GM12878 (cell line): ENCODE measurements around the gene SLC34A3. TPM values are rescaled to one million over a fixed set of nuclear protein-coding genes. Genes with fewer than 3 reads are reported as not detected.

ENCODE experiments used
- ATAC-seq: fragments of 200-7000 bp; cut with Tn5 transposase; 3 replicates; pipeline ENCODE4 v1.9.1; 2020; ENCODE audit warnings: mild to moderate bottlenecking, moderate library complexity
- BruUV-seq: library from RNA; stranded (reverse); fragments of 400-500 nt; replicated peaks from 2 replicates; lab custom pipeline; 2021; lab: Mats Ljungman, UMichigan
- CTCF ChIA-PET: fragments of 300-600 bp; sonication (Branson Sonifier 250); formaldehyde crosslinking; extraction: SDS; loops from one replicate; lab custom pipeline; 2021; ENCODE audit warnings: inconsistent platforms; lab: Yijun Ruan, JAX
- POLR2A ChIA-PET: fragments of 350-600 bp; formaldehyde crosslinking; extraction: SDS; loops from one replicate; lab custom pipeline; 2021; ENCODE audit warnings: inconsistent platforms; lab: Charles Lee
- RAD21 ChIA-PET: fragments of 300-600 bp; sonication (Branson Sonifier 250); formaldehyde crosslinking; loops from one replicate; lab custom pipeline; 2023; ENCODE audit warnings: antibody characterized with exemption; ENCODE audit not compliant: unreplicated experiment; lab: Charles Lee
- SMC1A ChIA-PET: fragments of 300-600 bp; sonication (Branson Sonifier 250); formaldehyde crosslinking; loops from one replicate; lab custom pipeline; 2023; ENCODE audit not compliant: unreplicated experiment, uncharacterized antibody; lab: Charles Lee
- DNase-seq: peaks from one replicate; pipeline ENCODE4 v3.0.0-alpha.2; 2011; ENCODE audit warnings: low read depth, low spot score
- FAIRE-seq: peaks from 3 replicates; lab custom pipeline; 2011; peaks lifted over from hg19 to GRCh38; lab: Jason Lieb, UNC
- H2AFZ ChIP-seq: 2 replicates; pipeline ENCODE4 v1.6.0; 2011; ENCODE audit warnings: low read depth, low read length, control low read depth; ENCODE audit not compliant: control insufficient read depth
- H3K27ac ChIP-seq: 2 replicates; pipeline ENCODE4 v1.5.1; 2011; ENCODE audit warnings: control low read depth; ENCODE audit not compliant: control insufficient read depth, insufficient read depth
- H3K27me3 ChIP-seq, 2 experiments: replicated peaks in 1 of 2; 2 replicates each; pipeline versions ENCODE4 v1.6.0 to v1.6.1; 2011; ENCODE audit warnings: low read length in 1 of 2; ENCODE audit not compliant: control insufficient read depth in 2 of 2, insufficient read depth in 2 of 2
- H3K36me3 ChIP-seq, 2 experiments: 2 replicates each; pipeline ENCODE4 v1.5.1; 2011; ENCODE audit warnings: low read length in 1 of 2; ENCODE audit not compliant: control insufficient read depth in 2 of 2, insufficient read depth in 2 of 2
- H3K4me1 ChIP-seq: 2 replicates; pipeline ENCODE4 v1.6.1; 2011; ENCODE audit warnings: mild to moderate bottlenecking, low read length, moderate library complexity, mixed read lengths; ENCODE audit not compliant: control insufficient read depth, insufficient read depth
- H3K4me2 ChIP-seq: 2 replicates; pipeline ENCODE4 v1.6.0; 2011; ENCODE audit warnings: control low read depth; ENCODE audit not compliant: control insufficient read depth, insufficient read depth
- H3K4me3 ChIP-seq: fragments of 200-600 bp; sonication (generic); 2 replicates; pipeline ENCODE4 v1.5.1; 2016
- H3K79me2 ChIP-seq: 2 replicates; pipeline ENCODE4 v1.6.0; 2011; ENCODE audit warnings: low read length; ENCODE audit not compliant: control insufficient read depth, insufficient read depth
- H3K9ac ChIP-seq: 2 replicates; pipeline ENCODE4 v1.8.0; 2011; ENCODE audit warnings: low read length, control low read depth, mixed read lengths; ENCODE audit not compliant: control insufficient read depth, insufficient read depth
- H3K9me3 ChIP-seq: replicated peaks from 3 replicates; pipeline ENCODE4 v1.5.1; 2011; ENCODE audit warnings: mild to moderate bottlenecking, low read length; ENCODE audit not compliant: control insufficient read depth, insufficient read depth
- H4K20me1 ChIP-seq: 2 replicates; pipeline ENCODE4 v1.6.0; 2011; ENCODE audit not compliant: control insufficient read depth, insufficient read depth
- EED ChIP-seq: sonication (generic); IDR thresholded peaks from 2 replicates; pipeline ENCODE4 v1.6.1; 2016; ENCODE audit warnings: antibody characterized with exemption, low read depth
- EP300 ChIP-seq, 2 experiments: fragments of 150-350 bp in 1 of 2; IDR thresholded peaks; 2 replicates each; pipeline ENCODE4 v1.6.1; 2011 to 2012; ENCODE audit warnings: low read depth in 2 of 2, low read length in 2 of 2, borderline replicate concordance in 1 of 2, improper control_type of control experiment in 1 of 2, inconsistent platforms in 1 of 2; ENCODE audit not compliant: control insufficient read depth in 1 of 2
- EZH2 ChIP-seq: IDR thresholded peaks from 2 replicates; pipeline ENCODE4 v1.6.1; 2012; ENCODE audit warnings: low read depth, mild to moderate bottlenecking, control low read depth, inconsistent platforms, low read length, borderline replicate concordance; ENCODE audit not compliant: control insufficient read depth
- KLF5 ChIP-seq: fragments of 450-650 bp; IDR thresholded peaks from 2 replicates; pipeline ENCODE4 v1.6.1; 2014; ENCODE audit warnings: mild to moderate bottlenecking; ENCODE audit not compliant: partially characterized antibody
- MEF2A ChIP-seq: IDR thresholded peaks from 2 replicates; pipeline ENCODE4 v1.6.1; 2011; ENCODE audit warnings: low read depth, mild to moderate bottlenecking, low read length, moderate library complexity; ENCODE audit not compliant: insufficient read depth
- MYB ChIP-seq: fragments of 150-350 bp; IDR thresholded peaks from 2 replicates; pipeline ENCODE4 v1.6.1; 2014; ENCODE audit warnings: mild to moderate bottlenecking, low read depth, low read length, borderline replicate concordance
- NFYA ChIP-seq: IDR thresholded peaks from 2 replicates; pipeline ENCODE4 v1.6.1; 2011; ENCODE audit warnings: low read depth, mild to moderate bottlenecking, low read length, improper control_type of control experiment, borderline replicate concordance
- POLR2A ChIP-seq: IDR thresholded peaks from 2 replicates; pipeline ENCODE4 v1.6.1; 2011; ENCODE audit warnings: low read depth, mild to moderate bottlenecking, low read length
- RCOR1 ChIP-seq: conservative IDR thresholded peaks from 2 replicates; pipeline ENCODE4 v1.6.1; 2012; ENCODE audit warnings: low read depth, low read length, improper control_type of control experiment
- SIX5 ChIP-seq: IDR thresholded peaks from 2 replicates; pipeline ENCODE4 v1.6.1; 2011; ENCODE audit warnings: mild to moderate bottlenecking, low read depth, low read length, moderate library complexity; ENCODE audit not compliant: severe bottlenecking
- SMAD5 ChIP-seq: IDR thresholded peaks from 2 replicates; pipeline ENCODE4 v1.6.1; 2016; ENCODE audit warnings: antibody characterized with exemption, low read depth
- SMC3 ChIP-seq: IDR thresholded peaks from 2 replicates; pipeline ENCODE4 v1.6.1; 2011; ENCODE audit warnings: low read length, improper control_type of control experiment, borderline replicate concordance
- TARDBP ChIP-seq: IDR thresholded peaks from 2 replicates; pipeline ENCODE4 v1.6.1; 2016; ENCODE audit warnings: borderline replicate concordance
- WGBS: methylation state at CpG from one replicate; pipeline ENCODE4 v1.1.6; 2016; ENCODE audit warnings: low lambda C conversion rate; ENCODE audit not compliant: insufficient replicate concordance, insufficient coverage; ENCODE audit errors: missing lambda C conversion rate; 5-methylcytosine and 5-hydroxymethylcytosine counted together
- in situ Hi-C: fragments of 300-500 bp; cut with MboI; formaldehyde crosslinking; loops from 9 replicates; pipeline ENCODE4 v1.14.3; 2018; ENCODE audit warnings: mixed read lengths
- intact Hi-C: fragments of 100-400 bp; cut with micrococcal nuclease; formaldehyde crosslinking; loops from one replicate; pipeline ENCODE4 v1.14.2; 2022; ENCODE audit not compliant: unreplicated experiment
- polyA plus RNA-seq, 11 experiments: library from polyadenylated mRNA; depleted of rRNA in 4 of 11; unstranded in 6 of 11; stranded (reverse) in 5 of 11; fragments of >200 nt; fragmentation: Nextera tagmentation in 4 of 11; fragmentation: Illumina TruSeq in 1 of 11; extraction: Ambion mirVana in 4 of 11; extraction: Trizol in 1 of 11; gene quantifications; 1 replicate in 1 of 11; 2 replicates in 10 of 11; pipeline versions ENCODE4 v1.2.1 to v1.2.3, GENCODE V29; 2011 to 2016; ENCODE audit warnings: inconsistent platforms in 2 of 11, missing spikeins in 2 of 11, low read depth in 1 of 11
- total RNA-seq, 4 experiments: library from RNA; depleted of rRNA in 3 of 4; stranded (reverse); fragments of >200 nt in 3 of 4; fragmentation: Illumina TruSeq in 1 of 4; extraction: Trizol in 1 of 4; gene quantifications; 2 replicates each; pipeline versions ENCODE4 v1.2.1 to v1.2.3, GENCODE V29; 2013 to 2021
- TF ChIP-seq, protein P1 (sequence below): fragments of 450-650 bp; IDR thresholded peaks from 2 replicates; pipeline ENCODE4 v1.6.1; 2017; ENCODE audit warnings: mild to moderate bottlenecking

The SLC34A3 gene
- total and polyA plus RNA-seq, 10 of the 15 experiments (the other 5 are each of a cell fraction or from before 2014, with no cell fraction given) = not detected

DNA sequence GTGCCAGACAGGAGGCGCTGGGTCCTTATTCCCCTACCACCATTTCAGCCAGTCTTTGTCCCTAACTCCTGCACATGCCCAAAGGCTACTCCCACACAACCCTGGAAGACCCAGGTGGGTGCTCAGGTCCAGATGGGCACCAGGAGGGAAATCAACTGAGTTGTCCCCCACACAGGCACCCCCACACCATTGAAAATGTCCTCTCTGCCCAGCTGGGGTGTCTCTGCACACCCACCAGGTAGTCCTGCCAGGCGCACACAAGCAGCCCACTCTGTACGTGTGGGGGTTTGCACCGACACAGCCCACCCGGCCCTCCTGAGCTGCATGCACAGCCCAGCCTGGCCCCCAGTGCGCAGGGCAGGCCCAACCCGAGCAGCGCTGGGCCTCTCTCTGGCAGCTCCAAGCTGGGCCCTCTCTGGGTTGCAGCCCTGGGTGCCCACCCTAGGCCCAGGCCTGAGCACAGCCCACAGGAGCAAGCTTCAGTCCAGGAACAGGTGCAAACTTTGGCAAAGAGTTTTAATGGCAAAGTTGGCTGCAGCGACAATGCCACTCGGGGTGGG is 10.9 kb upstream of the SLC34A3 start:
- Histone ChIP-seq H3K27me3 (no peaks in the 10 kb centered on the region), H3K79me2 (no peaks in the 10 kb centered on the region), H3K36me3 (peaks cover 0 to 2% of the 10 kb centered on the region in 2 experiments; a peak in 2 of 4 replicates), H3K4me2 (no peak overlapping the region), H3K9me3 (no peaks in the 10 kb centered on the region), H4K20me1 (no peaks in the 10 kb centered on the region), H3K9ac (no peak overlapping the region), H3K27ac (no peak overlapping the region), H2AFZ (no peak overlapping the region), H3K4me3 (no peak overlapping the region), H3K4me1 (peaks cover 12% of the 10 kb centered on the region)
- ChIA-PET RAD21 (interaction anchor here (0.5 kb wide), 1 partner anchor 267 kb away, joined by 3 read pairs; no protein-coding TSS in a partner anchor), CTCF (no interaction called here), SMC1A (interaction anchor here (0.5 to 1.1 kb wide), 2 partner anchors 17 to 101 kb away, joined by 3 read pairs; no protein-coding TSS in a partner anchor), POLR2A (interaction anchor here (0.6 to 1.4 kb wide), 3 partner anchors 19 to 69 kb away, joined by 4 to 5 read pairs (median 5); partner anchors contain the start of gene TPRN)
- no peak for DNase-seq
- WGBS = 94% methylated on average over 10 of the region's 10 CpGs
- BruUV-seq = no TSS peak
- no peak for ATAC-seq
- TF ChIP-seq EZH2 (no peak), POLR2A (peak; percentile 41; the same call in 1 of the 2 replicates)
- intact Hi-C loops (loop anchor here (5.0 to 10.0 kb wide), 2 partner anchors 33 to 175 kb away; partner anchors contain the start of genes ANAPC2, NPDC1 and SSNA1), in situ Hi-C loops (no loop called here)
- FAIRE-seq = no peak

DNA sequence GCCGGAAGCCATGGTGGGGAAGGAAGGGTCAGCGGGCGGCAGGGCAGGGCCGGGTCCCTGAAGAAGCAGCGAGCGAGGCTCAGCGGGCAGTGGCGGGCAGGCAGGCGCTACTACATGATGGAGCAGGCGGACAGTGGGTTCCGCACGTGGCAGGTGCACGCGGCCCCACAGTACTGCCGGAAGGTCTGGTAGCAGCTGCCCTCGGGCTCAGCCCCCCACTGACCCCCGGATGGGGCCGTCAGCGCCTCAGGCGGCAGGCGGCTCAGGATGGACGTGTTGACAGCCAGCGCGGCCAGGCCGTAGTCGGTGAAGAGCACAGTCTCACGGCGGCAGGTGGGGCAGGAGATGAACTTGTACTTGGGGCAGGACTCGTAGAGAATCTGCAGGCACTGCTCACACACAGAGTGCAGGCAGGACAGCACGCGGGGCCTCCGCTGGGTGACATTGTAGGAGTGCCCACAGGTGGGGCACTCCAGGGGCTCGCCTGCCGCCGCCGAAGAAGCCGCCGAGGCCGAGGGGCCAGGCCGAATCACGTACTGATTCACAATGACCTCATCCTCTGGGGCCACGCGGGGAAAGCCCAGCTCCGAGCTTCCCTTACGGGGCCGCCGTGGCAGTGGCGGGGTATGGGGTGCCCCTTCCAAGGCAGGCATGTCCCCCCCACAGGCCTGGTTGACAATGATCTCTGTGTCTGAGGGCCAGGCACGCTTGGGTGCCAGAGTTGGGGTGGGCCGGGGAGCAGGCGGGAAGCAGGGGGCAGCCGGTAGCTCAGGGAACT is 10.2 kb upstream of the SLC34A3 start:
- H3K4me3 ChIP-seq = no peak overlapping the region
- DNase-seq (no peak), FAIRE-seq (no peak), ATAC-seq (no peak)
- peaks cover 0 to 2% of the 10 kb centered on the region in 2 experiments; a peak in 1 of 4 replicates for H3K36me3 ChIP-seq
- H3K9ac ChIP-seq = no peak overlapping the region
- no peak overlapping the region for H3K27ac ChIP-seq
- no peaks in the 10 kb centered on the region for H4K20me1 ChIP-seq
- H3K79me2 ChIP-seq = no peaks in the 10 kb centered on the region
- no peaks in the 10 kb centered on the region for H3K27me3 ChIP-seq
- SMC1A ChIA-PET = interaction anchor here (0.5 to 1.1 kb wide), 2 partner anchors 18 to 102 kb away, joined by 3 read pairs; no protein-coding TSS in a partner anchor
- CTCF ChIA-PET = no interaction called here
- intact Hi-C loops (loop anchor here (5.0 to 10.0 kb wide), 2 partner anchors 33 to 176 kb away; partner anchors contain the start of genes ANAPC2, NPDC1 and SSNA1), in situ Hi-C loops (no loop called here)
- WGBS = 88% methylated on average over 50 of the region's 52 CpGs
- H3K4me1 ChIP-seq = peaks cover 16% of the 10 kb centered on the region
- no peak overlapping the region for H2AFZ ChIP-seq
- H3K9me3 ChIP-seq = no peaks in the 10 kb centered on the region
- BruUV-seq = TSS peak; percentile 77
- H3K4me2 ChIP-seq = no peak overlapping the region
- POLR2A ChIA-PET = interaction anchor here (5.5 kb wide), 1 partner anchor 16 kb away, joined by 68 read pairs; the partner anchor contains the start of genes NDOR1, TMEM203 and TPRN
- RAD21 ChIA-PET = interaction anchor here (0.7 kb wide), 1 partner anchor 170 kb away, joined by 3 read pairs; no protein-coding TSS in a partner anchor
- TF ChIP-seq EED = no peak
- no peak for TF ChIP-seq RCOR1
- TF ChIP-seq TARDBP = no peak
- no peak for TF ChIP-seq SMAD5
- no peak for TF ChIP-seq EP300 (IDR thresholded peaks at IDR 0.05; ENCODE audit: borderline replicate concordance in 1 of 2, control insufficient read depth in 1 of 2, low read depth in 2 of 2, low read length in 2 of 2)
- TF ChIP-seq KLF5 = no peak
- TF ChIP-seq, protein P1, sequence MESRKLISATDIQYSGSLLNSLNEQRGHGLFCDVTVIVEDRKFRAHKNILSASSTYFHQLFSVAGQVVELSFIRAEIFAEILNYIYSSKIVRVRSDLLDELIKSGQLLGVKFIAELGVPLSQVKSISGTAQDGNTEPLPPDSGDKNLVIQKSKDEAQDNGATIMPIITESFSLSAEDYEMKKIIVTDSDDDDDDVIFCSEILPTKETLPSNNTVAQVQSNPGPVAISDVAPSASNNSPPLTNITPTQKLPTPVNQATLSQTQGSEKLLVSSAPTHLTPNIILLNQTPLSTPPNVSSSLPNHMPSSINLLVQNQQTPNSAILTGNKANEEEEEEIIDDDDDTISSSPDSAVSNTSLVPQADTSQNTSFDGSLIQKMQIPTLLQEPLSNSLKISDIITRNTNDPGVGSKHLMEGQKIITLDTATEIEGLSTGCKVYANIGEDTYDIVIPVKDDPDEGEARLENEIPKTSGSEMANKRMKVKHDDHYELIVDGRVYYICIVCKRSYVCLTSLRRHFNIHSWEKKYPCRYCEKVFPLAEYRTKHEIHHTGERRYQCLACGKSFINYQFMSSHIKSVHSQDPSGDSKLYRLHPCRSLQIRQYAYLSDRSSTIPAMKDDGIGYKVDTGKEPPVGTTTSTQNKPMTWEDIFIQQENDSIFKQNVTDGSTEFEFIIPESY = no peak
- no peak for TF ChIP-seq MYB
- no peak for TF ChIP-seq MEF2A
- TF ChIP-seq SIX5 = no peak
- no peak for TF ChIP-seq NFYA
- no peak for TF ChIP-seq SMC3
